ENCODE measurements around the gene FBXO27.
A peak's percentile ranks its signal among the peaks of the same experiment; 100 is the strongest.
"Not testable (repeated sequence)": the region's sequence is repeated elsewhere in the genome, so short reads cannot be mapped to it uniquely, and the experiment has no call there.

FBXO27 gene, protein sequence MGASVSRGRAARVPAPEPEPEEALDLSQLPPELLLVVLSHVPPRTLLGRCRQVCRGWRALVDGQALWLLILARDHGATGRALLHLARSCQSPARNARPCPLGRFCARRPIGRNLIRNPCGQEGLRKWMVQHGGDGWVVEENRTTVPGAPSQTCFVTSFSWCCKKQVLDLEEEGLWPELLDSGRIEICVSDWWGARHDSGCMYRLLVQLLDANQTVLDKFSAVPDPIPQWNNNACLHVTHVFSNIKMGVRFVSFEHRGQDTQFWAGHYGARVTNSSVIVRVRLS

GRCh38 chr19:39032063-39032918 lies at the start of gene FBXO27:
FBXO27 (minus strand) TSS chr19:39032549; CDS start chr19:39032227, 322 bp downstream.
- no peak for DNase-seq (ENCODE audit: low spot score)

- DNase-seq (ENCODE audit: low spot score): no peak
These were observed 48.1 kb upstream of the FBXO27 start for GRCh38 chr19:39080431-39080830.

DNA sequence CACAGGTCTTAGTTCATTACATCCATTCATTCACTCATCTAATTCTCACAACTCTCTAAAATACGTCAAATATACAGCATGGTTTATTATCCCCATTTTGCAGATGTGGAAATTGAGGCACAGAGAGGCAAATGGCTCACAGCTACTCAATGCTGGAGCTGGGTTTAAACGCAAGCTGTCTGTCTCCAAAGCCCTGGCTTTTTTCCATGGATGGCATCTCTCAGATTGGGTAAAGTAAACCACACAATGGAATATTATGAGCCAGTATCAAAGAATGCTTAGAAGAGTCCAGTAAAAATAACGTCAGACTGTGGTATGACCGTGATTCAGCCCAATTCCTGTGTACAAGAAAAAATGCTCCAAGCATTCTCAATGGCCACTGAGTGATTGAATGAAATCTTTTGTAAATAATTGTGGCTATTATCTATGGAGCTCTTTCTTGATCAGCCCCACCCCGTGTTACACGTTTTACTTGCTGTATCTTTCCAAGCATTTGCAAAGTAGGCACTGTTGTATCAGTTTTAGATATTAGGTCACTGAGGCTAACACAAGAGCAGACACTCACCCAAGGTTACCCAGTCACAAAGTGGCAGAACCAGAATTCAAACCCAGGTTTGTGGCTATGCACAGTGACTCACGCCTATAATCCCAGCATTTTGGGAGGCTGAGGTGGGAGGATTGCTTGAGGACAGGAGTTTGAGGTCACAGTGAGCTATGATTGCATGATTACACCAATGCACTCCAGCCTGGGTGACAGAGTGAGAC lies 46.3 kb upstream of the FBXO27 start:
- peak; percentile 82 for DNase-seq (ENCODE audit: low spot score)

DNA sequence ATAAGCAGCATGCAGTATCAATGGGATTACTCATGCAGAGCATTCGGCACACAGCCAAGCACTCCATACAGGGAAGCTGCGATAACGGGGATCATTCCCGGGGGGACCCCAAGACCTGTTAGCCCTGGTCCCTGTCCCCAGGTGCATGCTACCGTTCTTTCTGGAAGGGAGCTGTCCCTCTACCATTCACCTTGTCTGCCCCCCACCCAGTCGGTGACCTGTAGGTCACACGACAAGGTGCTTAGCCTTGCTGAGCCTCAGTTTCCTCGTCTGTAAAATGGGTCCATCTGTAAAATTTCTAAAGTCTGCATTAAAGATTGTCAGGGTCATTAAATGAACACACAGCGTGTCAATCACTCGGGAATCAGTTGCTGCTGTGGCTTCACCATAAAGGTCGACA lies 45.0 kb upstream of the FBXO27 start:
- DNase-seq (ENCODE audit: low spot score): no peak

GRCh38 chr19:39074942-39075341 lies 42.6 kb upstream of the FBXO27 start:
- DNase-seq (ENCODE audit: low spot score): no peak

DNA sequence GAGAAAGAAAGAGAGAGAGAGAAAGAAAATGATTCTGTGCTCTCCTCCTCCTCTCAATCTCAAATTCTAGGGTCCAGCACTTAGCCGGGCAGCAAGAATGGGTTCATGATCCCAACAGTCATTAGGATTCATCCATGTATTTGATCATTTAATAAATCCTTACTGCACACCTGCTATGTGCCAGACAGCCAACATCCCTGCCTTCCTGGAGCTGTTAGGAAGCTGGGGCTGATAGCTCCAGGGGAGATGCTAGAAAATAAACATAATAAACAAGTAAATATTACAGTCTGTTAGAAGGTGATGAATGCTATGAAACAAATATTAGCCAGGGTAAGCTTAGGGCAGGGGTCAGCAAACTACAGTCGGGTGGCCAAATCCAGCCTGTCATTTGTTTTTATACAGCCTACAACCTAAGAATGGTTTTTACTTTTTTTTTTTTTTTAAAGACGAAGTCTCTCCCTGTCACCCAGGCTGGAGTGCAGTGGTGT lies 41.9 kb upstream of the FBXO27 start:
- DNase-seq (ENCODE audit: low spot score): no peak

GRCh38 chr19:39070888-39071287 lies 38.5 kb upstream of the FBXO27 start:
- no peak for DNase-seq (ENCODE audit: low spot score)

DNA sequence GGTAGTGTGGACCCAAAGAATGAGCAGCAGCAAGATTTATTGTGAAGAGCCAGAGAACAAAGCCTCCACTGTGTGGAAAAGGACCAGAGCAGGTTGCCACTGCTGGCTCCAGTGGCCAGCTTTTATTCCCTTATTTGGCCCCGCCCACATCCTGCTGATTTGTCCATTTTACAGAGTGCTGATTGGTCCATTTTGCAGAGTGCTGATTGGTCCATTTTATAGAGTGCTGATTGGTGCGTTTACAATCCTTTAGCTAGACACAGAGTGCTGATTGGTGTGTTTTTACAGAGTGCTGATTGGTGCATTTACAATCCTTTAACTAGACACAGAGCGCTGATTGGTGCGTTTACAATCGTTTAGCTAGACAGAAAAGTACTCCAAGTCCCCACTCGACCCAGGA lies 35.9 kb upstream of the FBXO27 start:
- DNase-seq (ENCODE audit: low spot score): not testable (repeated sequence)

DNA sequence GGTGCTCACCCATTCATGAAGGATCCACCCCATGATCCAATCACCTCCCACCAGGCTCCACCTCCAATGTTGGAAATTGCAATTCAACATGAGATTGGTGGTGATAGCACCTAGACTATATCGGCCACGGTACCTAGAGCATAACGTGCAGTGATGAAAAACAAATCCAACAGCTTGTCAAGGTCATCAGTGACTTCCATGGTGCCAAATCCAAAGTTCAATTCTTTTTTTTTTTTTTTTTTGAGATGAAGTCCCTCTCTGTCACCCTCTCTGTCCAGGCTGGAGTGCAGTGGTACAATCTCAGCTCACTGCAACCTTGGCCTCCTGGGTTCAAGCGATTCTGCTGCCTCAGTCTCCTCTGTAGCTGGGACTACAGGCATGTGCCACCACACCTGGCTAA lies 34.8 kb upstream of the FBXO27 start:
- DNase-seq (ENCODE audit: low spot score): no peak

GRCh38 chr19:39065928-39066327 lies 33.6 kb upstream of the FBXO27 start:
- DNase-seq (ENCODE audit: low spot score): no peak

DNA sequence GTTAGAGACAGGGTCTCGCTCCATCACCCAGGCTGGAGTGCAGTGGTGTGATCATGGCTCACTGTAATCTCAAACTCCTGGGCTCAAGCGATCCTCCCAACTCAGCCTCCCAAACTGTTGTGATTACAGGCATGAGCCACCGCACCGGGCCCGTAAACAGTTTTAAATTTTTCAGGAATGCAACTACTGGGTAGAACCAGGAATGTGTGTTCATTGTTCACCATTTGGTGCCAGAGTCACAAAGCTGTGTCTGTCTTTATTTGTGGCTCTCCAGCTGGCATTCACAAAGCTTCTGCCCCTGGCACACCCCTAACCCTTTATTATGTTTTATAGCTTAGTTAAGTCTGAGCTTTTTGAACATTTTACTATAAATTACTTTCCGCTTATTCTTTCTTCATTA lies 32.1 kb upstream of the FBXO27 start:
- no peak for DNase-seq (ENCODE audit: low spot score)

DNA sequence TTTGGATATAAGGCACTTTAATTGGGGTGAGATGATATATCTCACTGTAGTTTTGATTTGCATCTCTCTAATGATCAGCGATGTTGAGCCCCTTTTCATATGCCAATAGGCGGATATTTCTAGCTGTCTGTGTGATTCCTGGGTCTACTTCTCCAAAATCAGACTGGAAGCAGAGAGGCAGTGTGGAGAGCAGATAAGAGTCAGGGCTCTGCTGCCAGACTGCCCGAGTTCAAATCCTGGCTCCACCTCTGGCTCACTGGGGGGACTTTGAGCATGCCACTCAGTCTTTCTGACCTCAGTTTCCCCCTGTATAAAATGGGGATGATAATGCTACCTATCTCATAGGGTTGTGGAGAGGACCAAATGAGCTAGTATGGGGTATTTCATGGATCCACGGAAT lies 27.8 kb upstream of the FBXO27 start:
- no peak for DNase-seq (ENCODE audit: low spot score)

GRCh38 chr19:39059302-39059701 lies 27.0 kb upstream of the FBXO27 start:
- no peak for DNase-seq (ENCODE audit: low spot score)

- no peak for DNase-seq (ENCODE audit: low spot score)
These were observed 25.3 kb upstream of the FBXO27 start for GRCh38 chr19:39057615-39058014.

- no peak for DNase-seq (ENCODE audit: low spot score)
These were observed 21.7 kb upstream of the FBXO27 start for GRCh38 chr19:39054091-39054470.

DNA sequence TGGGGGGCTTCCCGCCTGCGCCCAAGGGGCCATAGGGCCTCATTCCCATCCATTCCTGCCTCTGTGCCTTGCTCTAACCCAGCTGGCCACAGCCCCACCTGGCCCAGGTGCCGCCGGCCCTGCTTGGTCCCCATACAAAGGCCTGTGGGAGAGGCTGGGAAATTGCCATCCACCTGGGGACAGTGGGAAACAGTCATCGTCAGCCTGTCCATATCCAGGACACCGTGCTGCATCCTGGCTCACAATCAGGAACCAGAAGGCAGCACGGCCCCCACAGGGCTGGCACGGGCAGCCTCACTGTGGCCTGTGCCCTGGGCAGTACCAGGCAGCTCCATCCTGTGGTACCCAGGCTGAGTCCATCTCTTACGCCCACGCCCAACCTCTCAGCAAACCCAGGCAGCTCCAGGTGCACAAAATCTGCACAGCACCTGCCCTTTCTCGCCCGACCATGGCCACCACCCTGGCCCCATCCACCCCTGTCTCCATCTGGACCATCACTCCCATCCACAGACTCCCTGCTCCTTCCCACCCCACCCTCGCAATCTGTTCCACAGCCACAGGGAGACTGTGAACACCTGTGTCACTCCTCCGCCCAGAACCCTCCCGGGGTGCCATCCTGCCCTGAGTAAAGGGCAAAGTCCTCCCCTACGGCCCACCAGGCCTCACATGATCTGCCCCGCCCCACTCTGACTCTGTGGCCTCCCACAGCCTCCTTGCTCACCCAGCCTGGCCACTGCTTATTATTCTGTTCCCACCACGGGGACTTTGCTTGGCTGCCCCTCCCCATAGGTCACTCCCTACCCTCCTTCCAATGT lies 21.1 kb upstream of the FBXO27 start:
- DNase-seq (ENCODE audit: low spot score): no peak

DNA sequence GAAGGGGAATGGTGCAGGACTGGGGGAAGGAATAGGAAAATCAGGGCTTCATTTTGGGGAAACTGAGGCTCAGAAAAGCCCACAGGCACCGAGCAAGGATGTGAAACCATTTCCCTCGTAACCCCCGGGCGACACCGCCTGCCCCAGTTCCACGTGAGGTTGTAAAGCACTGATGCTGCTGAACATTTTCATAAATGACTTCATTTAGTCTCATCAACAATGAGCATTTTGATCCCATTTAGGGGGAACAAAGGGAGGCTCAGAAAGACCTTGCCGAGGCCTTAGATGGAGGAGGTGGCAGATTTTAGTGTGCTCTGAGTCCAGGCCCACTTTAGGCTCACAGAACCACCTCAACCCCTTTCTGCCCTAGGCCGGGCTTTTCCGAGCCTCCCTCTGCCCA lies 20.5 kb upstream of the FBXO27 start:
- no peak for DNase-seq (ENCODE audit: low spot score)

DNA sequence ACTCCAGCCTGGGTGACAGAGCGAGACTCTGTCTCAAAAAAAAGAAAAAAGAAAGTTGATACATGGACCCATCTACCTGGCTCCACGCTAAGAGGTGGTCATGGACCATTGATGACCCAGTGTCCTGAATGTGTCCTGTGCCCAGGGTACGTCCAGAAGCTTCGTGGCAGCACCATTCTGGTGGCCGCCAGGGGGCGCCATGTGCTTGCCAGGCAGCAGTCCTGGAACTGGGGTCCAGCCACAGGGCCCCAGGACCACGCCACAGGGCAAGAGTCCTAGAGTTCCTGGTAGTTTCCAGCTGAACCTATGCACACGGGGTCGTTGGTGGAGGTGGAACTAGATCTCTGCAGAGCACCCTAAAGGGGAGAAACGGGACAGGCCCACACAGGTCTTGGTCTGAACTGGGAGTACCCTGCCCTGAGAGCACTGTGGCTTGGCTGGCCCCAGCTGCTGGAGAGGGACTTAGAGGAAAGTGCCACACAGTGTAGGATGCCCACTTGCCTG lies 19.9 kb upstream of the FBXO27 start:
- peak; percentile 35 for DNase-seq (ENCODE audit: low spot score)

GRCh38 chr19:39047073-39047472 lies 14.7 kb upstream of the FBXO27 start:
- no peak for DNase-seq (ENCODE audit: low spot score)

DNA sequence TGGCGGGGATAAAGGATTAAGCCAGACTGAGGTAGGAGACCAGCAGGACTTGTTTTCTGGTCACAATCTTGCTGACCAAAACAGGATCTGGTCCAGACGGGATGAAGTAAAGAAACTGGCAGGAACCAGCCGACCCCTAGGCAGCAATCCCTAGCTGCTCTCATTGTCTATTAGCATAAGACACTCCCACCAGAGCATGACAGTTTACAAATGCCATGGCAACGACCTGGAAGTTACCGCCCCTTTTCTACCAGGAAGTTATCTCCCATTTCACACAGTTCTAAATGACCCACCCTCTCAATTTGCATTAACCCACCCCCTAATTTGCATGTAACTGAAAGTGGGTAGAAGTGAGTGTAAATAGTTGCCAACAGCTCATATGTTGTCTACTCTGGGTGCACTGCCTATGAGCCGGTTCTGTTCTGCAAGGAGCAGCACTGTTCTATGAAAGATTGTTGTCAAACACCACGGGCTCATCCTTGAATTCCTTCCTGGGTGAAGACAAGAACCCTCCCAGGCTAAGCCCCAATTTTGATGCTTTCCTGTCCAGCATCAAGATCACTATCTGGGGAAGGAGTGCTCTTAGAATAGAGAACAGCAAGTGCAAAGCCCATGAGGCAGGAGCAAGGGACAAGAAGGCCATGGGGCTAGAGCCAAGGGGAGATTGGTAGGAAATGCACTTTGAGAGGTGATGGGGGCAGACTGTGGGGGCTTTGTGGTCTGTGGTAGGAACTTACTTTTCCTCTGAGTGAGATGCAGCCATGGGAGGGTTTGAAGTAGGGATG lies 13.9 kb upstream of the FBXO27 start:
- DNase-seq (ENCODE audit: low spot score): no peak

- DNase-seq (ENCODE audit: low spot score): no peak
These were observed 13.2 kb upstream of the FBXO27 start for GRCh38 chr19:39045506-39045905.

Measured in hepatic stellate cell (primary cell).